Upper lobe of right lung (tissue), 1 donor: Measurements from ENCODE around the gene NDUFB4. TPM values are rescaled to one million over a fixed set of nuclear protein-coding genes. Genes with fewer than 3 reads are reported as not detected.

Experiments
- ATAC-seq: fragments of 200-7000 bp; cut with Tn5 transposase; one replicate; pipeline ENCODE4 v1.9.1; 2020; ENCODE audit warnings: mild to moderate bottlenecking, moderate library complexity
- DNase-seq: peaks from one replicate; pipeline ENCODE4 v3.0.0-alpha.2; 2020
- H3K27ac ChIP-seq: fragments of 200-600 bp; one replicate; pipeline ENCODE4 v1.8.0; 2022
- H3K27me3 ChIP-seq: fragments of 200-600 bp; one replicate; pipeline ENCODE4 v1.8.0; 2022; ENCODE audit warnings: mild to moderate bottlenecking
- H3K36me3 ChIP-seq: fragments of 200-600 bp; one replicate; pipeline ENCODE4 v1.8.0; 2022
- H3K4me1 ChIP-seq: fragments of 200-600 bp; one replicate; pipeline ENCODE4 v1.8.0; 2022
- H3K4me3 ChIP-seq: fragments of 200-600 bp; one replicate; pipeline ENCODE4 v1.8.0; 2022; ENCODE audit warnings: mild to moderate bottlenecking
- H3K9me3 ChIP-seq: fragments of 200-600 bp; one replicate; pipeline ENCODE4 v1.8.0; 2022
- CTCF ChIP-seq: fragments of 200-600 bp; IDR thresholded peaks from one replicate; pipeline ENCODE4 v1.8.0; 2022; ENCODE audit warnings: antibody characterized with exemption
- intact Hi-C: fragments of 100-400 bp; cut with DNase I; formaldehyde crosslinking; loops from one replicate; pipeline ENCODE4 v1.11.0; 2022
- total RNA-seq: library from RNA; stranded (reverse); fragmentation: NEBNext Ultra II Directional; extraction: Animal tissue kit (Norgen Biotek cat#: 25700); gene quantifications from one replicate; pipeline ENCODE4 v1.2.1, GENCODE V29; 2021
- donor health status: DM: no; HTN: yes; CAD: no; lungs with severe emphysema.

Gene NDUFB4
- total RNA-seq, 1 donor from 2014 or later: 90.8 TPM

GRCh38 chr3:120567370-120568201, 28.6 kb upstream of the NDUFB4 start:
- DNase-seq: no peak
- Histone ChIP-seq H3K4me1 (no peaks in the 10 kb centered on the region), H3K4me3 (peak overlapping the region; percentile 11), H3K27ac (no peak overlapping the region), H3K27me3 (no peaks in the 10 kb centered on the region), H3K9me3 (no peaks in the 10 kb centered on the region), H3K36me3 (no peaks in the 10 kb centered on the region)
- intact Hi-C loops: loop anchor here (10.0 kb wide), 1 partner anchor 323 kb away; no protein-coding TSS in a partner anchor
- peak; percentile 47 for TF ChIP-seq CTCF
- peak; percentile 38 for ATAC-seq

GRCh38 chr3:120568202-120568531, 28.0 kb upstream of the NDUFB4 start:
- ATAC-seq (no peak), DNase-seq (no peak)
- H3K36me3 ChIP-seq: no peaks in the 10 kb centered on the region
- no peak overlapping the region for H3K27ac ChIP-seq
- H3K27me3 ChIP-seq: no peaks in the 10 kb centered on the region
- H3K9me3 ChIP-seq: no peaks in the 10 kb centered on the region
- H3K4me1 ChIP-seq: no peaks in the 10 kb centered on the region
- no peak overlapping the region for H3K4me3 ChIP-seq
- intact Hi-C loops: loop anchor here (10.0 kb wide), 1 partner anchor 323 kb away; no protein-coding TSS in a partner anchor
- no peak for TF ChIP-seq CTCF

- no peak for TF ChIP-seq CTCF
- no peaks in the 10 kb centered on the region for H3K36me3 ChIP-seq
- H3K4me3 ChIP-seq: no peak overlapping the region
- ATAC-seq (no peak), DNase-seq (no peak)
- no peaks in the 10 kb centered on the region for H3K9me3 ChIP-seq
- no peaks in the 10 kb centered on the region for H3K27me3 ChIP-seq
- no peak overlapping the region for H3K27ac ChIP-seq
- no peaks in the 10 kb centered on the region for H3K4me1 ChIP-seq
- intact Hi-C loops: loop anchor here (10.0 kb wide), 1 partner anchor 324 kb away; no protein-coding TSS in a partner anchor
Observed at GRCh38 chr3:120568598-120568997, 27.5 kb upstream of the NDUFB4 start.

GRCh38 chr3:120569222-120570057, 26.7 kb upstream of the NDUFB4 start:
- DNase-seq (no peak), ATAC-seq (no peak)
- intact Hi-C loops: loop anchor here (10.0 kb wide), 1 partner anchor 325 kb away; no protein-coding TSS in a partner anchor
- TF ChIP-seq CTCF: no peak
- H3K27me3 ChIP-seq: no peaks in the 10 kb centered on the region
- H3K36me3 ChIP-seq: no peaks in the 10 kb centered on the region
- no peak overlapping the region for H3K4me3 ChIP-seq
- no peaks in the 10 kb centered on the region for H3K9me3 ChIP-seq
- no peaks in the 10 kb centered on the region for H3K4me1 ChIP-seq
- H3K27ac ChIP-seq: no peak overlapping the region

- intact Hi-C loops: no loop called here
- DNase-seq (no peak), ATAC-seq (no peak)
- no peak for TF ChIP-seq CTCF
- Histone ChIP-seq H3K36me3 (no peaks in the 10 kb centered on the region), H3K27me3 (no peaks in the 10 kb centered on the region), H3K4me3 (no peak overlapping the region), H3K9me3 (no peaks in the 10 kb centered on the region), H3K4me1 (no peaks in the 10 kb centered on the region), H3K27ac (no peak overlapping the region)
Observed at GRCh38 chr3:120572027-120572426, 24.1 kb upstream of the NDUFB4 start.
